Osteoblast (primary cell): ENCODE data around the gene ROCK2. TPM values are rescaled to one million over a fixed set of nuclear protein-coding genes. Genes with fewer than 3 reads are reported as not detected.

Experiments
- DNase-seq: peaks from one replicate; pipeline ENCODE4 v3.0.0; 2011; ENCODE audit warnings: low spot score, mixed read lengths; ENCODE audit not compliant: insufficient read length; ENCODE audit errors: missing footprints
- H2AFZ ChIP-seq: 2 replicates; pipeline ENCODE4 v1.6.0; 2011; ENCODE audit warnings: mild to moderate bottlenecking, low read length
- H3K27ac ChIP-seq: 2 replicates; pipeline ENCODE4 v1.5.1; 2011; ENCODE audit warnings: mild to moderate bottlenecking, low read depth, low read length, moderate library complexity
- H3K27me3 ChIP-seq: 2 replicates; pipeline ENCODE4 v1.6.0; 2012; ENCODE audit warnings: mild to moderate bottlenecking, control low read depth, inconsistent platforms, low read length, moderate library complexity; ENCODE audit not compliant: insufficient read depth
- H3K36me3 ChIP-seq: 2 replicates; pipeline ENCODE4 v1.5.1; 2011; ENCODE audit warnings: mild to moderate bottlenecking, low read length, control low read depth, moderate library complexity; ENCODE audit not compliant: insufficient read depth
- H3K4me1 ChIP-seq: 2 replicates; pipeline ENCODE4 v1.5.1; 2011; ENCODE audit warnings: mild to moderate bottlenecking, low read length, control low read depth, moderate library complexity; ENCODE audit not compliant: insufficient read depth
- H3K4me2 ChIP-seq: 2 replicates; pipeline ENCODE4 v1.6.0; 2011; ENCODE audit warnings: mild to moderate bottlenecking, low read length; ENCODE audit not compliant: insufficient read depth
- H3K4me3 ChIP-seq: fragments of 200-600 bp; sonication (generic); 3 replicates; pipeline ENCODE4 v1.5.1; 2012; ENCODE audit warnings: mild to moderate bottlenecking, low read length, inconsistent platforms; ENCODE audit not compliant: insufficient read depth
- H3K79me2 ChIP-seq: 2 replicates; pipeline ENCODE4 v1.6.0; 2012; ENCODE audit warnings: mild to moderate bottlenecking, low read length, control low read depth, inconsistent platforms; ENCODE audit not compliant: insufficient read depth
- H3K9me3 ChIP-seq: 2 replicates; pipeline ENCODE4 v1.5.1; 2011; ENCODE audit warnings: low read depth, low read length, control low read depth
- H4K20me1 ChIP-seq: 2 replicates; pipeline ENCODE4 v1.6.0; 2012; ENCODE audit warnings: mild to moderate bottlenecking, low read length, control low read depth; ENCODE audit not compliant: insufficient read depth
- total RNA-seq: library from RNA; depleted of rRNA; stranded (reverse); fragments of >200 nt; gene quantifications from 2 replicates; pipeline ENCODE4 v1.2.3, GENCODE V29; 2012
- TF ChIP-seq, protein P1 (sequence below): IDR thresholded peaks from 2 replicates; pipeline ENCODE4 v1.5.1; 2011; ENCODE audit warnings: mild to moderate bottlenecking, low read depth, low read length, moderate library complexity; ENCODE audit errors: extremely low read depth

ROCK2 gene
- total RNA-seq, 1 donor: 59.7 TPM

DNA sequence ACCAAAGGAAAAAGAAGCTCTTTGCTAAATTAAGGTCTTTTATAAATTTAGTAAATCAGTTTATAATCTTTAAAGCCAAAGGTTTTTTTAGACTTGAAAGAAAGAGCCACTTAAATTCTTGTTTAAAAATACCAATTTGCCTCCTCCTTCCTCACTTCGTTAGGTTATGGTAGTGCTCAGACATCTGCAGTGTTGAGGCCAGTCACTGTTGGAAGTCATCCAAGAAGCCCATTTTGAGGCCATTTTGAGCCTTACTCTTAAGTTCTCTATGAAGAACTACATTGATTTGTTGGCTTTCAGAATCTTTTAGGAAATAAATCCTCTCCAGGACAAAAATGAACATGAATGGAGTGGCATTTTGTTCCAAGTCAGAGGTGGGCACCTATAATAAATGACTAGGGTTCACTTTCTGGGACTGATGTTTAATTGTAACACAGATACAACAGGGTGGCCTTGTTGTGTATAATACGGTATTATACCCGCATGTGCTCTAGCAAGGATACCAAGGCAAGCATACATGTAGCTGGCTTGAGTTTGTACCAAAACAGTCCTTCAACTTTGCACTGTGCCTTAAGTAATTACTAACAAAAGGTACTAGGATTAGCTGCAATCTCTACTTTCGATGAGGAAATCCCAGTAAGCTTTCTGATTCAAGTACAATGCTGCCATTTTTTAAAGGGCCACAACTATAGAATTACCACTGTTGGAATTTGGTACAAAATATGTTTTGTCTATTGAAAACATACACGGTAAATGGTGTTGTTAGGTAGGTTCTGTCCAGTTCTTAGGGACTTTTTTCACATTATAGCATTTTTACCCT is 166.4 kb downstream of the ROCK2 start:
- Histone ChIP-seq H3K4me2 (no peak overlapping the region), H3K4me3 (no peak overlapping the region), H3K27ac (no peak overlapping the region), H2AFZ (no peak overlapping the region), H3K79me2 (no peaks in the 10 kb centered on the region), H3K36me3 (peaks cover 12% of the 10 kb centered on the region), H3K27me3 (no peaks in the 10 kb centered on the region), H3K4me1 (peaks cover 17% of the 10 kb centered on the region), H4K20me1 (no peaks in the 10 kb centered on the region), H3K9me3 (no peaks in the 10 kb centered on the region)
- DNase-seq: no peak
- TF ChIP-seq, protein P1, sequence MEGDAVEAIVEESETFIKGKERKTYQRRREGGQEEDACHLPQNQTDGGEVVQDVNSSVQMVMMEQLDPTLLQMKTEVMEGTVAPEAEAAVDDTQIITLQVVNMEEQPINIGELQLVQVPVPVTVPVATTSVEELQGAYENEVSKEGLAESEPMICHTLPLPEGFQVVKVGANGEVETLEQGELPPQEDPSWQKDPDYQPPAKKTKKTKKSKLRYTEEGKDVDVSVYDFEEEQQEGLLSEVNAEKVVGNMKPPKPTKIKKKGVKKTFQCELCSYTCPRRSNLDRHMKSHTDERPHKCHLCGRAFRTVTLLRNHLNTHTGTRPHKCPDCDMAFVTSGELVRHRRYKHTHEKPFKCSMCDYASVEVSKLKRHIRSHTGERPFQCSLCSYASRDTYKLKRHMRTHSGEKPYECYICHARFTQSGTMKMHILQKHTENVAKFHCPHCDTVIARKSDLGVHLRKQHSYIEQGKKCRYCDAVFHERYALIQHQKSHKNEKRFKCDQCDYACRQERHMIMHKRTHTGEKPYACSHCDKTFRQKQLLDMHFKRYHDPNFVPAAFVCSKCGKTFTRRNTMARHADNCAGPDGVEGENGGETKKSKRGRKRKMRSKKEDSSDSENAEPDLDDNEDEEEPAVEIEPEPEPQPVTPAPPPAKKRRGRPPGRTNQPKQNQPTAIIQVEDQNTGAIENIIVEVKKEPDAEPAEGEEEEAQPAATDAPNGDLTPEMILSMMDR: no peak

DNA sequence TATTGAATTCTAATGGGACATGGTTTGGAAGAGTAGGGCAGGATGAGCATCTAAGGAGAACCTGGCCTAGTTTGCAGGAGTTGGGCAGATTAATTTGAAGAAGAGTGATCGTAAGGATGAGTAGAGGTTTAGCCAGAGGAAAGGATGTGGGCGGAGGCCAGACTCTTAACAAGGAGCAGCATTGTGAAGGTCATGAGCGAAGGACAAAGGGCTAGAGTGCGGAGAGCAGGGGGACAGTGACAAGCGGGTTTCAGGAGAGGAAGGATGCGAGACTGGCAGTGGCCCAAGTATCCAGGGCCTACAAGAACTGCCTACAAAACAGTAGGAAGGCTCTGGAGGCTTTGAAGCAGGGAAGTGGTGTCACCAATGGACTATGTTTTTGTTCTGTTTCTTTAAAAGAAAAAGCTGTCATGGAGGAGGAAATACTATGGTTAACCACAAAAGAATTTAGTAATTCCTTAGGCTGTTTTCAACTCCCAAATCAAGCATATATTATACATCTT is 169.1 kb downstream of the ROCK2 start:
- H3K36me3 ChIP-seq: peaks cover 4% of the 10 kb centered on the region
- peak; percentile 87 for DNase-seq

GRCh38 chr2:11174222-11174621 is 170.2 kb downstream of the ROCK2 start:
- TF ChIP-seq, protein P1: no peak
- no peaks in the 10 kb centered on the region for H3K27me3 ChIP-seq
- no peak overlapping the region for H2AFZ ChIP-seq
- peaks cover 4% of the 10 kb centered on the region for H3K36me3 ChIP-seq
- H4K20me1 ChIP-seq: no peaks in the 10 kb centered on the region
- H3K4me3 ChIP-seq: no peak overlapping the region
- no peak for DNase-seq
- no peaks in the 10 kb centered on the region for H3K79me2 ChIP-seq
- H3K4me1 ChIP-seq: peaks cover 17% of the 10 kb centered on the region
- no peak overlapping the region for H3K27ac ChIP-seq
- H3K4me2 ChIP-seq: no peak overlapping the region
- no peaks in the 10 kb centered on the region for H3K9me3 ChIP-seq

More for the DNA sequence above, 169.1 kb downstream of the ROCK2 start:
- Histone ChIP-seq H3K4me1 (peaks cover 17% of the 10 kb centered on the region), H3K27ac (peak overlapping the region; percentile 27), H3K9me3 (no peaks in the 10 kb centered on the region), H2AFZ (no peak overlapping the region), H3K79me2 (no peaks in the 10 kb centered on the region), H3K4me3 (no peak overlapping the region), H3K27me3 (no peaks in the 10 kb centered on the region), H4K20me1 (no peaks in the 10 kb centered on the region), H3K4me2 (peak overlapping the region; percentile 5)
- TF ChIP-seq, protein P1: no peak

GRCh38 chr2:11169333-11169732 is 175.1 kb downstream of the ROCK2 start:
- peak; percentile 22 for DNase-seq
- Histone ChIP-seq H3K4me3 (no peak overlapping the region), H3K79me2 (no peaks in the 10 kb centered on the region), H2AFZ (no peak overlapping the region), H3K4me1 (no peaks in the 10 kb centered on the region), H3K27me3 (no peaks in the 10 kb centered on the region), H3K9me3 (no peaks in the 10 kb centered on the region), H3K36me3 (no peaks in the 10 kb centered on the region), H3K4me2 (no peak overlapping the region), H4K20me1 (no peaks in the 10 kb centered on the region), H3K27ac (no peak overlapping the region)
- TF ChIP-seq, protein P1: no peak
